H1 (cell line): ENCODE measurements around the gene BZW2. TPM values are rescaled to one million over a fixed set of nuclear protein-coding genes. Genes with fewer than 3 reads are reported as not detected.

Experiments
- RNF2 ChIP-seq: fragments of 200-900, 300-1000 bp; sonication (generic); IDR thresholded peaks from 2 replicates; pipeline ENCODE4 v1.7.1; 2016; ENCODE audit warnings: borderline replicate concordance, low read depth, mild to moderate bottlenecking, antibody characterized with exemption, low read length; ENCODE audit not compliant: poor library complexity, severe bottlenecking; ENCODE audit errors: missing control alignments
- polyA plus RNA-seq, 7 experiments: library from polyadenylated mRNA; depleted of rRNA in 3 of 7; stranded (reverse) in 5 of 7; unstranded in 2 of 7; fragments of >200 nt in 5 of 7; fragments of 200-250 nt in 2 of 7; gene quantifications; 1 replicate in 5 of 7; 2 replicates in 1 of 7; 4 replicates in 1 of 7; pipeline versions ENCODE4 v1.2.1 to v1.2.3, GENCODE V29; 2011 to 2013; ENCODE audit warnings: missing spikeins in 2 of 7, mixed read lengths in 2 of 7
- total RNA-seq: library from RNA; stranded (reverse); fragmentation: NEBNext Ultra II Directional; extraction: Animal tissue kit (Norgen Biotek cat#: 25700); gene quantifications from 2 replicates; pipeline ENCODE4 v1.2.1, GENCODE V29; 2021

The BZW2 gene
- total and polyA plus RNA-seq, 2 of the 8 experiments (the other 6 are each of a cell fraction or from before 2014, with no cell fraction given) = 32.3 to 103 TPM

- no peak for TF ChIP-seq RNF2
- TF ChIP-seq, all 59 proteins: peak for 0
Observed at GRCh38 chr7:16616122-16616521, 29.9 kb upstream of the BZW2 start (continued).
